PC-3 (cell line): ENCODE measurements around the gene SLC35F3.

Experiments
- CTCF ChIP-seq: fragments of 300-600 bp; sonication (generic); conservative IDR thresholded peaks from 2 replicates; pipeline ENCODE4 v1.5.1; 2017; ENCODE audit warnings: antibody characterized with exemption, low read depth, mild to moderate bottlenecking, low read length
- EZH2 ChIP-seq: fragments of 300-600 bp; sonication (generic); IDR thresholded peaks from one replicate; pipeline ENCODE4 v1.6.1; 2017; ENCODE audit warnings: antibody characterized with exemption, mild to moderate bottlenecking, low read length; ENCODE audit not compliant: unreplicated experiment
- EZH2phosphoT487 ChIP-seq: fragments of 300-600 bp; sonication (generic); IDR thresholded peaks from 2 replicates; pipeline ENCODE4 v1.6.1; 2018; ENCODE audit warnings: mild to moderate bottlenecking, antibody characterized with exemption, low read length, borderline replicate concordance

DNA sequence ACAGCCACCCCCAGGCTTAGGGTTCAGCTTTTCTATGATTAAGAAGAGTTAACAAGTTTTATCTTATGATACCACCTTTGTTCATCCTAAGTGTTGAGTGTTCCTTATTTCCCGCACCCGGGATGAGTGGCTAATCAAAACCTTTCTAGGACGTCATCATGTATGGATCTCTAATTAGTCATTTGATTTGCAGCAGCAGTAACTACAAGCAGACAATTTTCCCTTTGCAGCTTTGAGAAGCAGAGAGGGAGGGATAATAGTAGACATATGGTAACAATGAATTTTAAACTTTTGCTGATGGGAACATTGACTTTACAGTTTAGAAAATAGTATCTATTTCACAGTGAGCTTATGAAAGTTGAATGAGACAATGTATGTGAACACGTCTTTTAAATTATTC lies 30.8 kb upstream of the SLC35F3 start:
- TF ChIP-seq CTCF (no peak), EZH2 (no peak), EZH2phosphoT487 (no peak)
